Hepatocyte (in vitro differentiated cells): ENCODE results near the gene PSMD8. TPM values are rescaled to one million over a fixed set of nuclear protein-coding genes. Genes with fewer than 3 reads are reported as not detected.

Experiments
- DNase-seq: peaks from one replicate; pipeline ENCODE4 v3.0.0-alpha.2; 2016; ENCODE audit warnings: low spot score
- H2AFZ ChIP-seq: fragments of 200-600 bp; sonication (generic); 2 replicates; pipeline ENCODE4 v1.6.0; 2016; ENCODE audit warnings: antibody characterized with exemption, mild to moderate bottlenecking
- H3K27ac ChIP-seq: fragments of 200-600 bp; sonication (generic); 2 replicates; pipeline ENCODE4 v1.5.1; 2016; ENCODE audit warnings: mild to moderate bottlenecking
- H3K27me3 ChIP-seq: fragments of 200-600 bp; sonication (generic); 2 replicates; pipeline ENCODE4 v1.6.1; 2016
- H3K36me3 ChIP-seq: fragments of 200-600 bp; sonication (generic); replicated peaks from 2 replicates; pipeline ENCODE4 v1.5.1; 2016; ENCODE audit warnings: low read depth; ENCODE audit not compliant: insufficient read depth
- H3K4me1 ChIP-seq: fragments of 200-600 bp; sonication (generic); 2 replicates; pipeline ENCODE4 v1.5.1; 2016; ENCODE audit warnings: mild to moderate bottlenecking, moderate library complexity; ENCODE audit not compliant: insufficient read depth
- H3K4me2 ChIP-seq: fragments of 200-600 bp; sonication (generic); 2 replicates; pipeline ENCODE4 v1.6.0; 2016
- H3K4me3 ChIP-seq: fragments of 200-600 bp; sonication (generic); 2 replicates; pipeline ENCODE4 v1.5.1; 2016; ENCODE audit warnings: mild to moderate bottlenecking
- H3K79me2 ChIP-seq: fragments of 200-600 bp; sonication (generic); 2 replicates; pipeline ENCODE4 v1.6.0; 2017; ENCODE audit warnings: mild to moderate bottlenecking
- H3K9me2 ChIP-seq: fragments of 200-600 bp; sonication (generic); replicated peaks from 2 replicates; pipeline ENCODE4 v1.6.0; 2017; ENCODE audit warnings: mild to moderate bottlenecking; ENCODE audit not compliant: insufficient read depth
- H3K9me3 ChIP-seq: fragments of 200-600 bp; sonication (generic); 2 replicates; pipeline ENCODE4 v1.5.1; 2016; ENCODE audit warnings: low read depth, mild to moderate bottlenecking
- H4K20me1 ChIP-seq: fragments of 200-600 bp; sonication (generic); 2 replicates; pipeline ENCODE4 v1.6.0; 2016; ENCODE audit warnings: mild to moderate bottlenecking; ENCODE audit not compliant: insufficient read depth, poor library complexity, severe bottlenecking
- CTCF ChIP-seq: fragments of 200-600 bp; sonication (generic); IDR thresholded peaks from 2 replicates; pipeline ENCODE4 v1.5.1; 2016; ENCODE audit warnings: antibody characterized with exemption, mild to moderate bottlenecking; ENCODE audit not compliant: poor library complexity
- EZH2 ChIP-seq: fragments of 200-600 bp; sonication (generic); IDR thresholded peaks from 2 replicates; pipeline ENCODE4 v1.6.1; 2016; ENCODE audit warnings: antibody characterized with exemption, mild to moderate bottlenecking, borderline replicate concordance
- EZH2phosphoT487 ChIP-seq: fragments of 200-600 bp; sonication (generic); IDR thresholded peaks from one replicate; pipeline ENCODE4 v1.6.1; 2018; ENCODE audit warnings: antibody characterized with exemption, mild to moderate bottlenecking, low read depth, moderate library complexity; ENCODE audit not compliant: unreplicated experiment, severe bottlenecking
- WGBS: methylation state at CpG from one replicate; pipeline ENCODE4 v1.1.6; 2016; ENCODE audit warnings: low lambda C conversion rate; ENCODE audit errors: missing lambda C conversion rate; 5-methylcytosine and 5-hydroxymethylcytosine counted together
- polyA plus RNA-seq: library from polyadenylated mRNA; unstranded; fragments of >200 nt; fragmentation: Nextera tagmentation; extraction: Ambion mirVana; gene quantifications from 2 replicates; pipeline ENCODE4 v1.2.1, GENCODE V29; 2016
- total RNA-seq: library from RNA; depleted of rRNA; stranded (reverse); fragments of >200 nt; gene quantifications from 2 replicates; pipeline ENCODE4 v1.2.3, GENCODE V29; 2014

Gene PSMD8
- total and polyA plus RNA-seq, 2 experiments from 2014 or later: 250 to 278 TPM

- H3K36me3 ChIP-seq: no peaks in the 10 kb centered on the region
These were observed 42.6 kb upstream of the PSMD8 start for GRCh38 chr19:38331728-38332127.

GRCh38 chr19:38333245-38333644 lies 41.1 kb upstream of the PSMD8 start:
- 88% methylated on average over 9 of the region's 9 CpGs for WGBS
- H3K27ac ChIP-seq: no peak overlapping the region
- H3K4me1 ChIP-seq: peaks cover 6% of the 10 kb centered on the region
- TF ChIP-seq CTCF (no peak), EZH2phosphoT487 (no peak), EZH2 (no peak)
- no peaks in the 10 kb centered on the region for H3K27me3 ChIP-seq
- H3K9me3 ChIP-seq: no peaks in the 10 kb centered on the region
- DNase-seq: no peak
- no peaks in the 10 kb centered on the region for H3K9me2 ChIP-seq
- H4K20me1 ChIP-seq: no peaks in the 10 kb centered on the region
- H3K79me2 ChIP-seq: no peaks in the 10 kb centered on the region
- H3K36me3 ChIP-seq: no peaks in the 10 kb centered on the region
- H2AFZ ChIP-seq: no peak overlapping the region
- no peak overlapping the region for H3K4me3 ChIP-seq
- H3K4me2 ChIP-seq: no peak overlapping the region

More at GRCh38 chr19:38331728-38332127, 42.6 kb upstream of the PSMD8 start:
- Histone ChIP-seq H3K9me3 (no peaks in the 10 kb centered on the region), H3K4me3 (no peak overlapping the region), H3K4me1 (no peaks in the 10 kb centered on the region), H3K27ac (no peak overlapping the region), H2AFZ (no peak overlapping the region), H3K9me2 (no peaks in the 10 kb centered on the region), H3K4me2 (no peak overlapping the region), H3K79me2 (no peaks in the 10 kb centered on the region), H3K27me3 (no peaks in the 10 kb centered on the region), H4K20me1 (no peaks in the 10 kb centered on the region)
- DNase-seq: no peak
- no peak for TF ChIP-seq EZH2
- TF ChIP-seq CTCF: no peak
- TF ChIP-seq EZH2phosphoT487: no peak
- WGBS: 82% methylated on average over 1 of the region's 1 CpG

GRCh38 chr19:38335949-38336637 lies 38.3 kb upstream of the PSMD8 start:
- Histone ChIP-seq H3K9me2 (no peaks in the 10 kb centered on the region), H3K4me1 (peaks cover 6% of the 10 kb centered on the region), H3K27ac (peak overlapping the region; percentile 97), H3K79me2 (peaks cover 6% of the 10 kb centered on the region), H3K27me3 (no peaks in the 10 kb centered on the region), H3K4me2 (peak overlapping the region; percentile 81), H4K20me1 (no peaks in the 10 kb centered on the region), H3K9me3 (no peaks in the 10 kb centered on the region), H2AFZ (peak overlapping the region; percentile 68), H3K4me3 (peak overlapping the region; percentile 83), H3K36me3 (no peaks in the 10 kb centered on the region)
- DNase-seq: peak; percentile 97
- WGBS: 1% methylated on average over 33 of the region's 52 CpGs
- TF ChIP-seq CTCF (no peak), EZH2phosphoT487 (no peak), EZH2 (no peak)
